Eye (tissue), 1 donor: ENCODE measurements around the gene FAM131C.
"Not testable (repeated sequence)": the region's sequence is repeated elsewhere in the genome, so short reads cannot be mapped to it uniquely, and the experiment has no call there.

ENCODE experiments used
- DNase-seq: peaks from one replicate; pipeline ENCODE4 v3.0.0-alpha.2; 2015

FAM131C gene

GRCh38 chr1:16076031-16076864, 2.8 kb upstream of the FAM131C start:
- no peak for DNase-seq

GRCh38 chr1:16075337-16076030, 2.0 kb upstream of the FAM131C start:
- DNase-seq = no peak

DNA sequence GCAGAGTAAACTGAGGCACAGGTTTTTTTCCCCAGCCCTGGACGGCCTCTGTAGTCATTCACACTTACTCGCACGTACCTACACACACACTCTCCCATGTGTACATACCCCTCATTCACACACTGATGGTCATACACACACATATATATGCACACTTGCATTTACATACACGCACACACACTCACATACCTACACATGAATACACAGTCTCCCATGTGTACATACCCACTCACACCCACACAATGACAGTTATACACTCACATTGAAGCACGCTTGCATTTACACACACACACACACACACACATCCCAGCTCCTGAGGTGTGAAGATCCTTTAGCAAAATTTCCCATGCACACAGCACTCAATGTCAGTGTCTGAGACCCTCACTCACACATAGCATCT, 766 bp upstream of the FAM131C start:
- no peak for DNase-seq

DNA sequence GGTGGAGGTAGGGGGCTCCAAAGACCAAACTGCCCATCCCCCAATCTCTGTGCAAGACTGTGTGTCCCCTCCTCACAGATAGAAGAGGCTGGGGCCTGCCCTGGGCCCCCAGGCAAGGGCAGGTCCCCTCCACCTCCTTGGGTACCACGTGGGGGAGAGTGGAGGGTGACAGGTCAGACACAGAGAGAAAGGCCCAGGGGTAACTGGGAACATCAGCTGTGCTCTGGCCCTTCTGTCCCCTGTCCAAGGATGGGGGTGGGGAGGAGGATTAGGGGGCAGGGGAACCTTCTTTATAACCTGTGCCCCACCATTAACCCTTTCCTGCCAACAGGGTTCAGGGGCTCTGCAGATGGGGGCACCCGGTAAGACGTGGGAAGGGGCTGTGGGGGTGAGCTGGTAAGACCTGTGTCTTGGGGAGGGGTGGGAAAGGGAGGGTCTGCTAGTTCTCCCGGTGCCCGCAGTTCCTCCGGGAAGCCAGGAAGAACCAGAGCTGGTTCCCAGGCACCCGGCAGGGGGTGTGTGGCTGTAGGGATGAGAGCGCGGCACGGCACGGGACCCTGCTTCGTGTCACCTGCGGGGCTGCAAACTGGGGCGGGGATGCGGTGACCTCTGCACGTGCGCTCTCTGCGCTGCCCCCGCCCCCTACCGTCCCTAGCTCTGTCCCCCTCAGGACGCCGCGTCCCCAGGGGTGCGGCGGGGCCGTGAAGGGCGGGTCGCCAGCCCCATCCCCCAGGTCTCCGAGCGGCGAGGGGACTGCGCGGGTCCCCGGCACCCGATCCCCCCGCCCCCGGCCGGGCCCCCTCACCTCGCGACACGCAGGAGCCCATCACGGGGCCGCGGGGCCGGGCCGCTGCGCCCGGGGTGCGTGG, 601 bp downstream of the FAM131C start:
- DNase-seq = no peak

GRCh38 chr1:16072095-16072494, 1.4 kb downstream of the FAM131C start:
- no peak for DNase-seq

- DNase-seq = no peak
Observed at GRCh38 chr1:16071614-16072013, 1.8 kb downstream of the FAM131C start.

DNA sequence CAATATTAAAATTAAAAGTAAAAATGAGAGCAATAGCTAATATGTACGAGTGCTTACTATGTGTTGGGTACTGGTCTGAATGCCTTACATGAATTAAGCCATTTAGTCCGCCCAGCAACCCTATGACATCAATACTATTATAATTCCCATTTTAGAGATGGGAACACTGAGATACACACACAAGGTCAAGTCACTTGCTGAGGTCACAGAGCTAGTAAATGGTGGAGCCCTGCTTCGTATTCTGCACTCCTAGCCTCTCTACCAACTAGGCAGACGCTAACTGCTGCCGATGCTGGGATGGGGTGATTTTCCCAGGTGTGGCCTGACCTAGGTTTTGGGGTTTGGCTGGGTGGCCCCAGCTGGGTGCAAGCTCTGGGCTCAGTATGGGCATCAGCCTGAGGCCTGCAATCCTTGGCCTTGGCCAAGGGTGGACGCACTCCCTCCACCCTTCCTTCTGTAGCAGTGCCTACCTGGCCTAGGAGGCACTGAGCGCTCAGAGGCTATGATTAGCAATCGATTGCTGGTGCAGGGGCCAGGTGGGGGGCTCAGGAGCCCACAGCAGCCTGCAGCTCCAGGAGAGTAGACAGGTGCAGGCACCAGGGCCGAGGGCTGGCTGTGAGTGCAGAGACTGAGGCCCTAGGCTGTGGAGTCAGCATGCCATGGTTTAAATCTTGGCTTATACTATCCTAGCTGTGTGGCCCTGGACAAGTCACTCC, 2.7 kb downstream of the FAM131C start:
- no peak for DNase-seq

DNA sequence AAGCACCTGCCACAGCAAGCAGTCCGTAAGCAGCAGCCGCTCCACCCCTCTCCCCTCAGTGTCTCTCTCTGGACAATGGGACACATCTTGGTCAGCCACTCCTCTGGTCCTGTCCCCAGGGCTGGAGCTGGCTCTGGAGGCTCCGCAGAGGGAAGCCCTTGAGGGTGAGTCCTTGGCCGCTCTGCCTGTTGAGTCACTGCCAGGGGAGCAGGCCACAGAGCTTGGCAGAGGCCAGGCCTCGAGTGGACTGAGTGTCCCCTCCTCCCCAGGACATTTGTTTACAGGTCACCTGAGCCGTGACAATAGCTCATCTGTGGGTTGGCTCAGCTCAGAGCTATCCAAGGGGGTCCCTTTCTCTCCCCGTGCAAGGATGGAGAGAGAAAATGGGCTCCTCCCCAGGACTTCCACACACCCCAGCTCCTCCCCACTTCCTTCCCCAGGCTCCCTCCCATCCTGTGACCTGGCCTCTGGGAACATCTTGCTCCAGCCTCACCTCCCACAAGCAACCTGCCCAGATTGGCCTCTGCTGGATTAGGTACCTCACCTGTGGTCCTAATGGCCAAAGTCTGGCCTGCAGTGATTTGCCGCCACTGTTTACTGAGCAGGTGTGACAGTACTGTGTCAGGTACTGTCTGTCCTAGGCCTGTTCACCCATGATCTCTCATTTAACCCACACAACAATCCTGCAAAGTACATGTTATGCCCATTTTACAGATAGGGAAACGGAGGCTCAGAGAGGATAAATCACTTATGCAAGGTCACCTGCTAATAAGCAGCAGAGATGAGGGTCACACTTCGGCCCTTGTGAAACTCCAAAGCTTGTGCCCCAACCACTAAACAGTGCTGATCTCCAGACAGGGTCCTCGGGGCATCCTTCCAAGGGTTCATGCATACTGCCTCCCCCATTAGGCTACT, 4.8 kb downstream of the FAM131C start:
- no peak for DNase-seq

GRCh38 chr1:16067933-16068332, 5.5 kb downstream of the FAM131C start:
- no peak for DNase-seq

GRCh38 chr1:16067127-16067768, 6.2 kb downstream of the FAM131C start:
- peak; percentile 80 for DNase-seq

GRCh38 chr1:16066245-16066644, 7.2 kb downstream of the FAM131C start:
- no peak for DNase-seq

- no peak for DNase-seq
Observed at GRCh38 chr1:16065269-16065576, 8.2 kb downstream of the FAM131C start.

GRCh38 chr1:16064536-16065268, 8.7 kb downstream of the FAM131C start:
- no peak for DNase-seq

DNA sequence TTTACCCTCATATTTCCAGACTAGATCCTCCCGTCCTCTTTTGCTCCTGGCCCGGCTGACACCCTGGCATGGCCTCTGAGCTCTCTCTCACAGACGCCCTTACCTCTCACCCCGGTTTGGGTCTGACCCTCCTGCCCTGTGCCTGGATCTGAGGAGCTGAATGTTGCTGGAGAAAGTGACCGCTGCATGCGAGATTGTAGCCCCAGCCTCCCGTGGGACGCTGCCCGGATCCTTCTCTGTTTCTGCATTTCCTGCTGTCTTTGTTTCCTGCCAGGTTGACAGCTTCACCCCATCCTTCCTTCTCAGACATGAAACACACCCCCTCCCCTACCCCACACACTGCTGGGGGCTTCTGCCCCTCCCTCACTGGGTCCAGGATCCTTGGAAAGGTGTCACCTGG, 9.5 kb downstream of the FAM131C start:
- no peak for DNase-seq

GRCh38 chr1:16063226-16063829, 10.1 kb downstream of the FAM131C start:
- DNase-seq = no peak

GRCh38 chr1:16062687-16063075, 10.8 kb downstream of the FAM131C start:
- DNase-seq = not testable (repeated sequence)

DNA sequence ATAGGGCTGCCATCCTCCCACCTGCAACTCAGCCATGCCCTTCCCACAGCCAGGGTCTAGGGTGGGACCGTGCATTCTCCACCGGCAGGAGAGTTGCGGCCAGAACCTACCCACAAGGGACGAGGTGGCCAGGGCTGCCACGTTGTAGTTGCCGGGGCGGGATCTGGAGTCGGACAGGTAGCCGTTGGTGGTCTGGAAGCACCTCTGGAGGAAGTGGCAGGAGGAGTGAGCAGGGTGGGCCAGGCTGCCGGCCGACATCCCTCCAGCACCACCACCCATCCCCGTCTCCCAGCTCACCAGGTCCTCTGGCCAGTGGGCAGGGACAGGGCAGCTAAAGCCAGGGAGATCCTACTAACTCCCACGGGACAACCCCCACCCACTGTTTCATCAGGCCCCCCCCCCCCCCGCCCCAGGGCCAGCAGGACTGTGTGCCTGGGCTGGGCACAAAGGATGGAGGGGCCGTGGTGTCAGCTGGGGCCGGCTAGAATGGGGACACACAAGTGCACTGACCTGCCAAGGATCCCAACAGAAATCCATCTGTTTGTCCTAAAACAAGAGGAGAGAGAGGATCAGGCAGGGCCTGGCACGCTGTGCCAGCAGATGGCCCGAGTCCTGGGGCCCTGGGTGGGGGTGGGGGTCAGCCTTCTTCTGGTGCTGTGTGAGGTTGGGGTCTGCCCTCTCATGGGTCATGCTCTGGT, 11.3 kb downstream of the FAM131C start:
- DNase-seq = not testable (repeated sequence)

- DNase-seq = no peak
Observed at GRCh38 chr1:16061266-16061665, 12.2 kb downstream of the FAM131C start.

DNA sequence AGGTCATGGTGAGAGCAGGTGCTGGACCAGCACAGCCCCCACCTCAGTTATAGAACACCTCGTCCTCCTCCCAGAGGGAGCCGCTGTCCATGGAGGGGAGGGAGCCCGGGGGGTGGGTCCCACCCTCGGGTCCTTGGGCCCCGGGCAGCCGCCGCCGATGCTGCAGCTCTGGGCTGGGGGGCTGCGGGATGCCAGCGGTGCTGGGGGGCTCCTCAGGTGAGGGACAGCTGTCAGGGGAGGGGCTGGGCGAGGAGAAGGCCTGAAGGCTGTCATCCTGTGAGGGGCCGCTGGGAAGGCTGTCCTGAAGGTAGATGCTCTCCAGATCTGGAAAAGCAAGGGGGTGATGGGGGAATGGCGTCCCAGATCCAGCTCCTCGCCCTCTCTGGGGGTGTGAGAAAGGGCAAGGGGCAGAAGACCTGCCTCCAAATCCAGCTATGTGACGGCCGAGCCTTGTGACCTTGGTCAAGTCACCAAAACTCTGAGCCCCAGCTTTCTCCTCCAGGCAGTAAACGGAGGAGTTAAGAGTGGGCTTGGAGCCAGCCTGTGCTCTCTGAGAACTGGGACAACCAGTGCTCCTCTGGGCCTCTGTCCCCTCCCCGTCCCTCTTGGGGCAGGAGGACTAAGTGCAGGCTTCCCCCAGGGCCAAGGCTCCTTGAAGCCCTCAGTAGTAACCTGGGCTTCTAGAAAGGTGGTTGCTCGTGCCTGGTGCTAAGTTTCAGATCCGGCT, 14.9 kb downstream of the FAM131C start:
- not testable (repeated sequence) for DNase-seq
